Esophagus muscularis mucosa (tissue), 4 donors: ENCODE data around the gene ZNF503. TPM values are rescaled to one million over a fixed set of nuclear protein-coding genes. Genes with fewer than 3 reads are reported as not detected.

Experiments
- DNase-seq: peaks from one replicate; pipeline ENCODE4 v3.0.0-alpha.2; 2017; ENCODE audit errors: extremely low spot score
- H3K27ac ChIP-seq, 4 donors: fragments of 200-600 bp; sonication (generic); replicated peaks in 1 of 4; 1 replicate in 3 of 4; 2 replicates in 1 of 4; pipeline ENCODE4 v1.5.1; 2016 to 2019; ENCODE audit warnings: mild to moderate bottlenecking in 1 of 4
- H3K27me3 ChIP-seq, 4 donors: fragments of 200-600 bp; sonication (generic); one replicate each; pipeline versions ENCODE4 v1.5.1 to v1.6.0; 2016 to 2019
- H3K36me3 ChIP-seq, 4 donors: fragments of 200-600 bp; sonication (generic); one replicate each; pipeline ENCODE4 v1.5.1; 2016 to 2019
- H3K4me1 ChIP-seq, 4 donors: fragments of 200-600 bp; sonication (generic); one replicate each; pipeline ENCODE4 v1.5.1; 2016 to 2019
- H3K4me3 ChIP-seq, 4 donors: fragments of 200-600 bp; sonication (generic); 1 replicate in 2 of 4; 2 replicates in 2 of 4; pipeline ENCODE4 v1.5.1; 2016 to 2019; ENCODE audit warnings: mild to moderate bottlenecking in 4 of 4, moderate library complexity in 1 of 4
- H3K9me3 ChIP-seq, 4 donors: fragments of 200-600 bp; sonication (generic); 1 replicate in 3 of 4; 2 replicates in 1 of 4; pipeline ENCODE4 v1.5.1; 2016 to 2019
- EP300 ChIP-seq: sonication (generic); formaldehyde crosslinking; IDR thresholded peaks from one replicate; pipeline ENCODE4 v1.6.1; 2017; ENCODE audit warnings: antibody characterized with exemption
- POLR2A ChIP-seq: fragments of 450-650 bp; IDR thresholded peaks from one replicate; pipeline ENCODE4 v1.6.1; 2017; ENCODE audit warnings: antibody characterized with exemption, moderate library complexity, mild to moderate bottlenecking, low read depth
- POLR2AphosphoS5 ChIP-seq, 2 donors: sonication (generic); formaldehyde crosslinking; IDR thresholded peaks; one replicate each; pipeline ENCODE4 v1.6.1; 2017; ENCODE audit warnings: antibody characterized with exemption in 2 of 2
- WGBS: methylation state at CpG from one replicate; pipeline ENCODE4 v1.1.5; 2018; 5-methylcytosine and 5-hydroxymethylcytosine counted together
- intact Hi-C: fragments of 100-400 bp; cut with DNase I; formaldehyde crosslinking; loops from one replicate; pipeline ENCODE4 v1.15.1; 2023
- total RNA-seq, 4 donors: library from RNA; depleted of rRNA; stranded (reverse); fragments of >200 nt; gene quantifications; one replicate each; pipeline versions ENCODE4 v1.1.0 to v1.2.1, GENCODE V29; 2016
- TF ChIP-seq, protein P1 (sequence below), 3 experiments: fragments of 200-600 bp in 2 of 3; fragments of 450-650 bp in 1 of 3; sonication (generic) in 2 of 3; IDR thresholded peaks; one replicate each; pipeline ENCODE4 v1.5.1; 2017 to 2019; ENCODE audit warnings: antibody characterized with exemption in 3 of 3, mild to moderate bottlenecking in 2 of 3, moderate library complexity in 1 of 3

ZNF503 gene
- total RNA-seq, 4 donors from 2014 or later, result 21.2 to 101 (median 65.1) TPM

DNA sequence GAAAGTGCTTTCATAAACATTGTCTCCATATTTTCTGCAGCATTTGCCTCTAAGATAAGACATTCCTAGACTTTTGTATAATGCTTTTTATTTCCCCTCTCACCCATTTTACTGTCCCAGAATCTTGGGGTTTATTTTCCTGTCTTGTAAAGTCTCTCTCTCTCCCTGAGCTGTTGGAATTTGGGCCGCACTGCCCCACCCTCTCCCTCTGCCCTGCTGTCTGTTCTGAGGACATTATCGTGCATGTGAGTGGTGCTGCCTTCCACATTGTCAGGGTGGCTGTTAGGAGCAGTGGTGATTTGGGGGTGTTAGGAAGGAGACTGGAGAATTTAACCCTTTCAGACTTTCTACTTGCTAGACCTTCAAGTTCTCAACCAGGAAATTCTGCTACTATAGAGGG, 46.6 kb upstream of the ZNF503 start:
- DNase-seq, result no peak
- no peak overlapping the region for H3K27ac ChIP-seq
- 84% methylated on average over 2 of the region's 2 CpGs for WGBS
- intact Hi-C loops, result no loop called here
- no peaks in the 10 kb centered on the region for H3K36me3 ChIP-seq
- H3K4me1 ChIP-seq, result peaks cover 0 to 15% (median 9%) of the 10 kb centered on the region in 4 donors
- no peak overlapping the region for H3K4me3 ChIP-seq
- peaks cover 0 to 7% (median 4%) of the 10 kb centered on the region in 4 donors for H3K9me3 ChIP-seq
- H3K27me3 ChIP-seq, result no peaks in the 10 kb centered on the region
- TF ChIP-seq POLR2A, result no peak
- no peak for TF ChIP-seq EP300
- TF ChIP-seq, protein P1, sequence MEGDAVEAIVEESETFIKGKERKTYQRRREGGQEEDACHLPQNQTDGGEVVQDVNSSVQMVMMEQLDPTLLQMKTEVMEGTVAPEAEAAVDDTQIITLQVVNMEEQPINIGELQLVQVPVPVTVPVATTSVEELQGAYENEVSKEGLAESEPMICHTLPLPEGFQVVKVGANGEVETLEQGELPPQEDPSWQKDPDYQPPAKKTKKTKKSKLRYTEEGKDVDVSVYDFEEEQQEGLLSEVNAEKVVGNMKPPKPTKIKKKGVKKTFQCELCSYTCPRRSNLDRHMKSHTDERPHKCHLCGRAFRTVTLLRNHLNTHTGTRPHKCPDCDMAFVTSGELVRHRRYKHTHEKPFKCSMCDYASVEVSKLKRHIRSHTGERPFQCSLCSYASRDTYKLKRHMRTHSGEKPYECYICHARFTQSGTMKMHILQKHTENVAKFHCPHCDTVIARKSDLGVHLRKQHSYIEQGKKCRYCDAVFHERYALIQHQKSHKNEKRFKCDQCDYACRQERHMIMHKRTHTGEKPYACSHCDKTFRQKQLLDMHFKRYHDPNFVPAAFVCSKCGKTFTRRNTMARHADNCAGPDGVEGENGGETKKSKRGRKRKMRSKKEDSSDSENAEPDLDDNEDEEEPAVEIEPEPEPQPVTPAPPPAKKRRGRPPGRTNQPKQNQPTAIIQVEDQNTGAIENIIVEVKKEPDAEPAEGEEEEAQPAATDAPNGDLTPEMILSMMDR (IDR thresholded peaks at IDR 0.05), result no peak

DNA sequence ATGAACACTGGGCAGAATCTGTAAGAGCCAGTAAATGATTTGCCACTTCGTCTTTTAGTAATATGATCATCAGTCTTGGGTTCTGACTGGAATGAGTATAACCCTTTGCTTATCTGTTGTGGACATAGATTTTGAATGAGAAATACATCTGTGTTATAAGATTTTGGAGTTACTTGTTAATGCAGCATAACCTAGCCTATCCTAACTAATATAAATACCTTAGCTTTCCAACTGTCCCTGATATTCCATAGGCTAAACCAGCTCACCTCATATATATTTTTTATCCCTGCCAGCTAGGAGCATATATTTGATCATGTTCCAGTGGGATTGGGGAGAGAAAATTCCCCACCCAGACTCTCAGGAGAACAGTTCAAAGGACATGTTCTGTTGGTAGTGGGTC, 44.9 kb upstream of the ZNF503 start:
- Histone ChIP-seq H3K4me3 (no peak overlapping the region), H3K4me1 (peaks cover 0 to 15% (median 9%) of the 10 kb centered on the region in 4 donors), H3K27me3 (no peaks in the 10 kb centered on the region), H3K27ac (no peak overlapping the region), H3K36me3 (no peaks in the 10 kb centered on the region), H3K9me3 (peaks cover 0 to 7% (median 4%) of the 10 kb centered on the region in 4 donors)
- 100% methylated on average over 1 of the region's 1 CpG for WGBS
- intact Hi-C loops, result no loop called here
- DNase-seq, result no peak
- TF ChIP-seq EP300 (no peak), POLR2AphosphoS5 (IDR thresholded peaks at IDR 0.05) (no peak), POLR2A (no peak)
- TF ChIP-seq, protein P1 (IDR thresholded peaks at IDR 0.05), result no peak

DNA sequence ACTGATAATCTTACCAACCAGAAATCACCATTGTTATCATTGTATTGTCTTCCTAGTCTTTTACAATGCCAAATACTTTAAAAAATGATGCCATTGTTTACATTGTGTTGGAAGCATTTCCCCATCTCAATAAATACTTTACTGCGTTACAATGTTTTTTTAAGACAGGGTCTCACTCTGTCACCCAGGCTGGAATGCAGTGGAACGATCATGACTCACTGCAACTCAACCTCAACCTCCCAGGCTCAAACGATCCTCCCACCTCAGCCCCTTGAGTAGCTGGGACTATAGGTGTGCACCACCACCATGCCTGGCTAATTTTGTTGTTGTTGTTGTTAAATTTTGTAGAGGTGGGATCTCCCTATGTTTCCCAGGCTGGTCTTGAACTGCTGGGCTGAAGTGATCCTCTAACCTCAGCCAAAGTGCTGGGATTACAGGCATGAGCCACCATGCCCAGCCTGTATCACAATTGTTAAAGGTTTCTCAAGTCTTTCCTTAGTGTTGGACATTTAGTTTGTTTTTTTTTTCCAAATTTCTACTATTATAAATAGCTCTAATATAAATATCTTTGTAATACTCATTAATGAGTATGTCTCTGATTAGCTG, 43.3 kb upstream of the ZNF503 start:
- no peaks in the 10 kb centered on the region for H3K27me3 ChIP-seq
- no peak overlapping the region for H3K27ac ChIP-seq
- H3K4me1 ChIP-seq, result peaks cover 0 to 8% (median 7%) of the 10 kb centered on the region in 4 donors
- 88% methylated on average over 3 of the region's 3 CpGs for WGBS
- H3K36me3 ChIP-seq, result peaks cover 0 to 2% (median 0%) of the 10 kb centered on the region in 4 donors
- DNase-seq, result no peak
- H3K9me3 ChIP-seq, result peaks cover 0 to 7% (median 4%) of the 10 kb centered on the region in 4 donors
- TF ChIP-seq, protein P1 (IDR thresholded peaks at IDR 0.05), result no peak
- no peak for TF ChIP-seq EP300
- no peak for TF ChIP-seq POLR2A
- TF ChIP-seq POLR2AphosphoS5 (IDR thresholded peaks at IDR 0.05), result no peak
- intact Hi-C loops, result no loop called here
- no peak overlapping the region for H3K4me3 ChIP-seq

DNA sequence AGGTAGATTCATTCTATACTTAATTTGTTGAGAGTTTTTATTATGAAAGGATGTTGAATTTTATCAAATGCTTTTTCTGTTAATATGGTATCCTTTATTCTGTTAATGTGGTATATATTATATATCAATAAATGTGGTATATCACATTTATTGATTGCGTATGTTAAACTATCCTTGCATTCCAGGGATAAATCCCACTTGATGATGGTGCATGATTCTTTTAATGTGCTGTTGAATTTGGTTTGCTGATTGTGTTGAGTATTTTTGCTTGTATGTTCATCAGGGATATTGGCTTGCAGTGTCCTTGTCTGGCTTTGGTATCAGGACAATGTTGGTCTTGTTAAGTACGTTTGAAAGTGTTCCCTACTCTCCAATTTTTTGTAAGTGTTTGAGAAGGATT, 41.8 kb upstream of the ZNF503 start:
- no peak overlapping the region for H3K4me3 ChIP-seq
- no peak overlapping the region for H3K27ac ChIP-seq
- peaks cover 0 to 7% (median 4%) of the 10 kb centered on the region in 4 donors for H3K9me3 ChIP-seq
- DNase-seq, result no peak
- WGBS, result 92% methylated on average over 2 of the region's 2 CpGs
- no peak for TF ChIP-seq EP300
- TF ChIP-seq POLR2AphosphoS5 (IDR thresholded peaks at IDR 0.05), result no peak
- TF ChIP-seq, protein P1 (IDR thresholded peaks at IDR 0.05), result no peak
- TF ChIP-seq POLR2A, result no peak
- H3K36me3 ChIP-seq, result peaks cover 0 to 17% (median 0%) of the 10 kb centered on the region in 4 donors
- no peaks in the 10 kb centered on the region for H3K27me3 ChIP-seq
- intact Hi-C loops, result no loop called here
- no peaks in the 10 kb centered on the region for H3K4me1 ChIP-seq

DNA sequence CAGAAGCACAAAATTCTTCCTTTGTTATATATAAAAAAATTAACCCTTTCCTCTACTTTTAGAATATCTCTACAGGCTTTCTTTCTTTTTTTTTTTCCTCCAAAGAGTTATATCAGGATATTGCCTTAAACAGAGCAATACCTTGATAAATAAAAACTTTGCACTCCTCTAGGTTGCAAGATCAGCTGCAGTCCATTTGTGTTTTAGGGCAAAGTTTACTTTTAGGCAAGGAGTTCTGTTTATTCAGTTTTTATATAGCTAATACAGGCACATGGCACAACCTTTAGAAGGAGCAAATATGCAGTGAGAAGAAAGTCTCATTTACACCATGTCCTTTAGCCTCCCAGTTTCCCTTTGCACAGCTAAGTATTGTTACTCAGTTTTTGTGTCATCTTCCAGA, 40.1 kb upstream of the ZNF503 start:
- no peak for DNase-seq
- Histone ChIP-seq H3K9me3 (peaks cover 0 to 7% (median 4%) of the 10 kb centered on the region in 4 donors), H3K27me3 (no peaks in the 10 kb centered on the region), H3K27ac (no peak overlapping the region), H3K36me3 (peaks cover 0 to 22% (median 0%) of the 10 kb centered on the region in 4 donors), H3K4me1 (no peaks in the 10 kb centered on the region), H3K4me3 (no peak overlapping the region)
- TF ChIP-seq POLR2A (no peak), POLR2AphosphoS5 (IDR thresholded peaks at IDR 0.05) (no peak), EP300 (no peak)
- TF ChIP-seq, protein P1 (IDR thresholded peaks at IDR 0.05), result no peak
- intact Hi-C loops, result no loop called here
